Frontal cortex (tissue), 4 donors: ENCODE data around the gene PINLYP. TPM values are rescaled to one million over a fixed set of nuclear protein-coding genes. Genes with fewer than 3 reads are reported as not detected.
A peak's percentile ranks its signal among the peaks of the same experiment; 100 is the strongest.

ENCODE experiments used
- DNase-seq, 2 donors: peaks; one replicate each; pipeline ENCODE4 v3.0.0; 2012; ENCODE audit warnings: low spot score in 2 of 2
- FAIRE-seq: peaks from 2 replicates; lab custom pipeline; 2012; peaks lifted over from hg19 to GRCh38; lab: Jason Lieb, UNC
- total RNA-seq: library from RNA; depleted of rRNA; stranded (reverse); fragments of >200 nt; gene quantifications from one replicate; pipeline ENCODE4 v1.2.3, GENCODE V29; 2014
- donor health status: control.
- donor health status: control.
- donor health status: control.

The PINLYP gene
- 6.9 TPM for total RNA-seq

GRCh38 chr19:43575156-43575950 is at the start of gene PINLYP, which contains the start of gene XRCC1:
TSS of gene PINLYP (plus strand) at chr19:43575801. CDS start at chr19:43577192, 1,391 bp downstream.
TSS of gene XRCC1 (minus strand) at chr19:43575527. CDS start at chr19:43575458, 69 bp downstream.
- DNase-seq (peak; percentile 98 to 99), FAIRE-seq (peak; percentile 97)

- no peak for FAIRE-seq
- no peak for DNase-seq
These were observed 49.5 kb upstream of the PINLYP start for GRCh38 chr19:43525836-43526771.

GRCh38 chr19:43526884-43527859 is 48.4 kb upstream of the PINLYP start, which contains the start of gene ETHE1:
TSS of gene ETHE1 (minus strand) at chr19:43527201. CDS start at chr19:43527177, 24 bp downstream.
- FAIRE-seq: no peak
- DNase-seq: peak; percentile 78 to 83

- no peak for FAIRE-seq
- DNase-seq: no peak
These were observed 47.6 kb upstream of the PINLYP start for GRCh38 chr19:43527860-43528622.

GRCh38 chr19:43532571-43532961 is 43.0 kb upstream of the PINLYP start:
- no peak for FAIRE-seq
- DNase-seq: no peak

GRCh38 chr19:43532962-43533545 is 42.5 kb upstream of the PINLYP start, which contains the start of gene ZNF575:
TSS of gene ZNF575 (plus strand) at chr19:43533188. CDS start at chr19:43534423, 1,235 bp downstream.
- no peak for FAIRE-seq

GRCh38 chr19:43533546-43534304 is 41.9 kb upstream of the PINLYP start:
- DNase-seq (peak; percentile 90 to 94), FAIRE-seq (no peak)

More at GRCh38 chr19:43532962-43533545, 42.5 kb upstream of the PINLYP start, which contains the start of gene ZNF575:
- DNase-seq: peak; percentile 81 to 93

- FAIRE-seq: no peak
These were observed 41.2 kb upstream of the PINLYP start for GRCh38 chr19:43534305-43534815.

GRCh38 chr19:43534816-43535761 is 40.5 kb upstream of the PINLYP start:
- DNase-seq: peak; percentile 56 to 72
- no peak for FAIRE-seq

More at GRCh38 chr19:43534305-43534815, 41.2 kb upstream of the PINLYP start:
- no peak for DNase-seq

- no peak for DNase-seq
- no peak for FAIRE-seq
These were observed 36.7 kb upstream of the PINLYP start for GRCh38 chr19:43538922-43539321.

- DNase-seq (no peak), FAIRE-seq (no peak)
These were observed 35.2 kb upstream of the PINLYP start for GRCh38 chr19:43540381-43540780.

GRCh38 chr19:43541920-43542650 is 33.5 kb upstream of the PINLYP start:
- DNase-seq: no peak
- no peak for FAIRE-seq

GRCh38 chr19:43544077-43544476 is 31.5 kb upstream of the PINLYP start:
- no peak for DNase-seq
- no peak for FAIRE-seq

- no peak for FAIRE-seq
- DNase-seq: no peak
These were observed 30.3 kb upstream of the PINLYP start for GRCh38 chr19:43545276-43545675.

GRCh38 chr19:43545981-43546380 is 29.6 kb upstream of the PINLYP start:
- no peak for FAIRE-seq

More at GRCh38 chr19:43545981-43546380, 29.6 kb upstream of the PINLYP start:
- no peak for DNase-seq
